T-helper 1 cell treated with Interleukin-12 subunit alpha and Interleukin-12 subunit beta and Interleukin-4 antibody, amounts not matched to agents 30 ng/mL and 1 ng/mL, for 36 hours (primary cell): ENCODE measurements around the gene IRAK3. TPM values are rescaled to one million over a fixed set of nuclear protein-coding genes. Genes with fewer than 3 reads are reported as not detected.

ENCODE experiments used
- intact Hi-C: fragments of 100-400 bp; cut with micrococcal nuclease; formaldehyde crosslinking; loops from one replicate; pipeline ENCODE4 v1.15.1; 2024
- total RNA-seq: library from RNA; stranded (reverse); gene quantifications from 2 replicates; pipeline ENCODE4 v1.2.3, GENCODE V29; 2022

IRAK3 gene
- total RNA-seq, 1 donor from 2014 or later = 4.8 TPM

DNA sequence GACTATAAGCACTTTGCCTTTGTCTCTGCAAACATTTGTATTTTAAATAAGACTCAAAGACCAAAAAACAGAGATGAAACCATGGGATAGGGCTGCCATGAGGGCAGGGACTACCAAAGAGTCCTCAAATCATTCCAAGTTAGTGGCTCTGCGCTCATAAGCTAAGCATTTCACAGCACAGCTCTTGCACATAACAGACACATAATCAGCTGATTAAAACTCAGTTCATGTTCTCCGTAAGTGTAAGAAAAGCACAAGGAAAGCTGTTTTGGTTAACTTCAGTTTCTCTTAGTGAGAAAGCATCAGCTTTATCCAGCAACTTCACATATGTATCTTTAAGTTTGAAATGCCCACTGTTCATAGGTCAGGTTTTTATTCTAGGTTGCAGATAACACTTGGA, 54.9 kb downstream of the IRAK3 start:
- intact Hi-C loops = no loop called here

DNA sequence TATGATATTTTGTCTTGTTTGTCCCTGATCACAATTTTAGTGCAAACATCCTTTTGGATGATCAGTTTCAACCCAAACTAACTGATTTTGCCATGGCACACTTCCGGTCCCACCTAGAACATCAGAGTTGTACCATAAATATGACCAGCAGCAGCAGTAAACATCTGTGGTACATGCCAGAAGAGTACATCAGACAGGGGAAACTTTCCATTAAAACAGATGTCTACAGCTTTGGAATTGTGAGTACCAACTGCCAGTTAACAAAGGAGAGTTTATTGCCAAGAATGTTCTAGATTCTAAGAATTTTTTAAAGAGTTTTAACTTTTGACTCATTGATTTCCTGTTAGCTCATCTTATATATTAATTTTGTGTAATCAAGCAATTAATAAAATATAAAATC, 55.4 kb downstream of the IRAK3 start:
- intact Hi-C loops = no loop called here

DNA sequence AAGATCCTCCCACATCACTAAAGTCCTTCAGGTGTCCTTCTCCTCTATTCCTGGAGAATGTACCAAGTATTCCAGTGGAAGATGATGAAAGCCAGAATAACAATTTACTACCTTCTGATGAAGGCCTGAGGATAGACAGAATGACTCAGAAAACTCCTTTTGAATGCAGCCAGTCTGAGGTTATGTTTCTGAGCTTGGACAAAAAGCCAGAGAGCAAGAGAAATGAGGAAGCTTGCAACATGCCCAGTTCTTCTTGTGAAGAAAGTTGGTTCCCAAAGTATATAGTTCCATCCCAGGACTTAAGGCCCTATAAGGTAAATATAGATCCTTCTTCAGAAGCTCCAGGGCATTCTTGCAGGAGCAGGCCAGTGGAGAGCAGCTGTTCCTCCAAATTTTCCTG, 58.7 kb downstream of the IRAK3 start:
- intact Hi-C loops = no loop called here

DNA sequence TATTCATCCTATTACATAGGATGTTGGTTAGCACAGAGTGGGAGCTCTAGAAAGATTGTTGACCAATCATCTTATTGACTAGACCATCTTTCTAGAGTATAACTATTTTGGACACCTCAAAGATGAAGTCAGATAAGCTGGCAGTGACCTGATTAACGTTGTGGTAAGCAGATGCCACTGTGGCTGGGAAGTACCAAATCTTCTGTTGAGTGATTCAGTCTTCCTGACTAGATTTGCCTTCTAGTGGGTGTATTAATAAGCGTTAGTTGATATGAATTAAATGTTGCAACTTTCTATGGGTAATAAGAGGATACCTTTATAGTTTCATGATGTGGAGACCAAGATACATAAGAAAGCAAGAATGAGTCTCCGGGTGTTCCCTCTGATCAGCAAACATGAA, 62.0 kb downstream of the IRAK3 start:
- intact Hi-C loops = no loop called here

DNA sequence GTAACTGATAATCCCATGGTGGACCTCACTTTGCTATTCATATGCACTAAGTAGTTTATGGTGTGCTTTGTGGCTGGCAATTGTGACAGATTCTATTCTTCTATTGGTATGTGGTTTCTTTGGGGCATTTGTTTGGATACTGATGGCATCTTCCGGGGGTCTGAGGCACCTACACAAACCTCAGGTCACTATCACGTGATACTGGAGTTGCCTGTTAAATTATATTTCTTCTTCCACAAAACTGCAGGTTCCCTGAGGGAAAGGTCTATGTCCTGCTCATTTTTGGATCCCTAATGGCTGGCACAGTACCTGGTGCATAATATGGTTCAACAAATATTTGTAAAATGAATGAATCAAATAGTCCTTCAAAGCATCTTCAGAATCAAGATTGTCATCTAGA, 63.8 kb downstream of the IRAK3 start:
- intact Hi-C loops = no loop called here

DNA sequence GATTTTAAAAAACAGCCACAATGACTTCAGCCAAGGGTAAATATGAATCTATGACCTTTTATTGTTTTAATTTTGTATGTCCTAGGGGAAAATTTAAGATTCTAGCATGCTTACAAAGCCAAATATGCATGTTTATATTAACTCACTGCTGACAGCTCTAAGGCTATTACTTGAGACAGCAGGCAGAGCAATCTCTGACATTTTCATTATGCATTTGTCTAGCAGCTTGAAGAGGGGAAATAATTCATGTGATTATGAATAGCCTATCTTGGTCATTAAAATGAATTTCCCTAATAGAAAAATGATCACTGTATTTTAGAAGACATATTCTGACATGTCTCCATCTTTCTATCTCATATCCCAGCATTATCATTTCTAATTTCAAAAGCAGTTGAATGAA, 66.7 kb downstream of the IRAK3 start:
- intact Hi-C loops = no loop called here

DNA sequence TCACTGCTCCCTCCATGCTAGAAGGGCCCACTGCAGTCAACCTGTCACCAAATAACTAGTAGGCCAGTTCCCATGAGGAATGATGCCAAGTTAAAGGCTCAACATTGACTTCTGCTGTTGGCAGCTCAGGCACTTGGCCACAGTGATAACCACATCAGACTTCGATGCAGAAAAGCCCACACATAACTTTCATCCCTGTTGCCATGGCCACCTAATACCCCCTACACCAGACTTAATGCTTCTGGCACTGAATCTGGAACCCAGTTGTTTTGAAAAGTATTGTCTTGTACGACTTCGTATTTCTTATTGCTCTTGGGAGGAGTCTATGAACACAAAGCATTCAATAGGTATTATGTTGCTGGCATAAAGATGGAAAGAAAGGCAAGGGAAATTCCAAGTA, 69.0 kb downstream of the IRAK3 start:
- intact Hi-C loops = no loop called here

DNA sequence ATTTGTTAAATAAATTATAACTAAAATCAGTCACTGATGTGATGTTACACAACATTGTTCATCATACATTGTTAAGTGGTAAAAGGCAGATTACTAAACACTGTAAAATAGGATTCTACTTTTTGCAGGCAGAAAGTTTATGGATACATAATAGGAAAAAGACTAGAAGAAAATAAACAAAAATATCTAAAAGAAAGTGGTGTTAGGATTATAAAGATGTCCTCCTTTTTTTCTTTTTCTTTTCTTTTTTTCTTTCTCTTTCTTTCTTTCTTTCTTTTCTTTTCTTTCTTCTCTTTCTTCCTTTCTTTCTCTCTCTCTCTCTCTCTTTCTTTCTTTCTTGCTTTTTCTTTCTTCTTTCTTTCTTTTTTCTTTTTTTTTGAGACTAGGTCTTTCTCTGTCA, 73.7 kb downstream of the IRAK3 start:
- intact Hi-C loops = no loop called here

DNA sequence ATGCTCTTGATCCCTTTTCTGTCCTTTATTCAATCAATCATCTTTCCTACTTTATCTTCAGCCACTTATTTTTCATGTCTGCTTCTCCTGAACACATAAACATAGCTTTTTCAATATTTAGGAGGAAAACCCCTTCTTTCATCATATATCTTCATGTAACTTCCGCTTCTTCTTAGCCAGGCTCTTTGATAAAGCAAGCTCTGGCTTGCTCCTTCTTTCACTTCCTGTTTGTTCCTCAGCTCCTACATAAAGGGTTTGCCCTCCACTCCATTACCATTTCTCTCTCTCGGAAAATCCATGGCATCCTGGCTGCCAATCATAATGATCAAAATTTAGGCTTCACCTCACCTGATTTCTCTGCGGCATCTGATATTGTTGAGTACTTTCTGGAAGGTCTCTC, 79.5 kb downstream of the IRAK3 start:
- intact Hi-C loops = loop anchor here (1.0 to 2.0 kb wide), 3 partner anchors 34 to 592 kb away; partner anchors contain the start of gene HELB

DNA sequence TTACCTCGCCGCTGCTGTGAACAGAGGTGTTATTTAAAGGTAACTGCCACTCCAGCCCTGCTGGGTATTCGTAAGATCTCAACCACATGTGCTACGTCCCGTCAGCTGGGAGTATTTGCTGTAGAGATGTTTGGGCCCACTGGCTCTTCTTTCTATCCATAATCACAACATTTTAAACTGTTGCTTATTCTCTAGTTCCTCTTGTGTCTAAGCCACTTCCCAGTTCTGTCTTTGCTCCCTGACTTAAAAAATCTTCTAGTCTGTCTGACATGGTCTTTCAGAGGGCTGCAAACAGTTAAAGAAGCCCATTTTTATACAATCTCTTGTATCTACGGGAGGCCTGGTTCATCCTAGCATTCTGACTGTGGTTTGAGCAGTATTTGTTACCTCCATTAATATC, 80.1 kb downstream of the IRAK3 start:
- intact Hi-C loops = loop anchor here (1.0 to 2.0 kb wide), 4 partner anchors 34 to 592 kb away; no protein-coding TSS in a partner anchor

DNA sequence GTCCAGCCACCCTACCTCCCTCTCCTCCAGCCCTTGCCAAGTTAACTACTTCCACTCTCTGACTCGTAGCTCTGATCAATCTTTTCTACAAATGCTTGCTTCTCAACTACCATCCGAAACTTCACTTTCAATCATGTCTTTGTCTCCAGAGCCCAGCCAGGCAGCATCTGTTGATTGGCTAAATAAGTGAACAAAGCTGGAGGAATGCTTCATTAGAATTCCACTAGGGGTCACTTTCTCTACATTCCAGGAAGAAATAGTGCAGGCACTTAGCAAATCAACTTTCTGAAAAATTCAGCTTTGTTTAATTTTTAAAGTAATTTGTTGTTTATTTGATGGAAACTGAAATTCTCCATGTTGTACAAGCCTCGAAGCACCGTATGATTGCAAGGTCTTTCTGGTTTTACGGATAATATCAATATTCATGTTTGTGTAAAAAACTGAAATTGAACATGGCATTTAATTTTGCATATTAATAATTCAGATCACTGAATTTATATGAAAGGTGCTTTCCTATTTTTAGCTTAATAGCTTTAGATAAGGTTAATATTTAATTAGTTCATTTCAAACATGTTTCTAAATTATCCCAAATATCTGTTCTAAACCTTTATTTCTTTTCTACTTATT, 80.9 kb downstream of the IRAK3 start:
- intact Hi-C loops = loop anchor here (1.0 to 2.0 kb wide), 4 partner anchors 35 to 591 kb away; no protein-coding TSS in a partner anchor

DNA sequence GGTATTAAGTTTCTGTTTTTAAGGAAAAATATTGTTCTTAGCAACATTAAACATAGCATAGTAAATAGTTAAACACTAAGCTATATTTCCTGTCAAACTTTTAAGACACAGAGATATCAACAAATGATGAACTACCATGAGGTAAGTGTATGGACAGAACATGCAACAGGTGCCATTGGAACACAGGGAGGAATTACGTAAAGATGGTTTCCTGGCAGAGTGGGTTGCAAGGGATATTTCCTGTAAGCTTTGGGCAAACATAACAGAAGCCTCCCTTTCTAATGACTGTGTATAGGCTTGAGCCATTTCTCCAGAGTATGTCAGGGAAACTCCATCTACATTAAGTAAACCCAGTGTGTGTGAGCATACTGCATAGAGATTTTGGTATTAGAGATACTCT, 81.6 kb downstream of the IRAK3 start:
- intact Hi-C loops = no loop called here

DNA sequence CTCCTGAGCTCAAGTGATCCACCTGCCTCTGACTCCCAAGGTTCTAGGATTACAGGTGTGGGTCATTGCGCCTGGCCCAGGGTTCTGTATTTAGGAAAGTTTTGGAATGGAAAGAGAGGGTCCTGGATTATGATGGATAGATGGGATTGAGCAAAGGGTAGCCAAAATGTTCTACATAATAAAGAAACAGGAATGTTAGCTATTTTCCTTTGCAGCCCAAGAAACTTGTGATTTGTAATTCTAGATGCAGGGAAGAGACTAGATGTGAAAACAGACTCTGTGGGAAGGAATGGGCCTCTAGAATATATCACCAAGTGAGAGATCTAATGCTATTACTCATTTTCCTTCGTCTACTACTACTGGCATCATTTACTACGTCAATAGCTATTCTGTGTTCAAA, 83.6 kb downstream of the IRAK3 start:
- intact Hi-C loops = no loop called here

DNA sequence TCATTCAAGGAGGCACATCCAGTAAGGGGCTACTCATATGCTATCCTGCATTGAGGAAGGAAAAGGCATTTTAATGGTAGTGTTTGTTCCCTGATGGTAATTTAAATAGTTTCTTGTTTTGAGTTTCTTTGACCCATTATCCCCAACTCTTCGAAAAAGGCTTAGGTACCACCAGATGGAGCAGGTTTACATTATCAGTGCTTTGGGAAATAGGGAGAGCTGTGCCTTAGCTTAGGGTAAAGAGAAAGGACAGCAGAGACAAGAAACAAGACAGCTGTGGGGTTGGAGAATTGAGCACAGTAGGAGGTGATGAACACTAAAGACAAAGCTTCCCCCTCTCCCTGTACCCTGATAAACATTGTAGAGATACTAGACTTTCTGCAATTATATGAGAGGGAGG, 84.1 kb downstream of the IRAK3 start:
- intact Hi-C loops = no loop called here

DNA sequence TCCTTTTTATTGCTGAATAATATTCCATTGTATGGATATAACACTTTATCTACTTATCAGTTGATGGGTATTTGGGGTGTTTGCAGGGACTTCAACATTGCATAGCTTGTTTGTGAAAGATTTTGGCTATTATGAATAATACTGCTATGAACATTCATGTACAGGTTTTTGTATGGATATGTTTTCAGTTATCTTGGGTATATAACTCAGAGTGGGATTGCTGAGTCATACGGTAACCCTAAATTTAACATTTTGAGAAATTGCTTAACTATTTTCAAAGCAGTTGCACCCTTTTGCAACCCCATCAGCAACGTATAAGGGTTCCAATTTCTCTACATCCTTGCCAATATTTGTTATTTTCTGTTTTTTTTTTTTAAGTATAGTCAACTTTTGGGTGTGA, 86.0 kb downstream of the IRAK3 start:
- intact Hi-C loops = no loop called here

DNA sequence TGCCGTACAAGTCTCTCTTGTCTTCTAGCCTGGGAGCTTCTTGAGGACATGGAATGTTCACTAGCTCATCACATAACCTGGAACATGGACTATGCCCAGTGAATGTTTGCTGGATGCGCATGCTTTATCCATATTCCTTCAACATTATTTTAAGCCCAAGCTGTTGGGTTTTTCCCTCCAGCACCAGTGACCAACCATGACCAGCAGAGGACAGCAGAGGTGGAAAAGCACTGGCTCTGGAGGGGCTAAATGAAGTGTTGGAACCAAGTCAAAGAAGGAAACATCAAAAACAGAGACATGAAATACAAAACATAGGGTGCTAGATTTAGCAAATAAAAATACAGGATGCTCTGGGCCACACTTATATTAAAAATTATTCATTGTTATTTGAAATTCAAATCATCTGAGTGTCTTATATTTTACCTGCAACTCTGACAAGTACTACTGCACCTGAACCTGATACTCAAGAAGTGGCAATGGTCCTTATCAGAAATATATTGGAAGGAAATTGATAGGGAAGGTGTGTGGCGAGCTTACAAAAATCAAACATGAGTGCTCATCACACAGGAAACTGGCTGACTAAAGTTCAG, 90.2 kb downstream of the IRAK3 start:
- intact Hi-C loops = loop anchor here (1.0 kb wide), 3 partner anchors 9 to 130 kb away; partner anchors contain the start of gene HELB

DNA sequence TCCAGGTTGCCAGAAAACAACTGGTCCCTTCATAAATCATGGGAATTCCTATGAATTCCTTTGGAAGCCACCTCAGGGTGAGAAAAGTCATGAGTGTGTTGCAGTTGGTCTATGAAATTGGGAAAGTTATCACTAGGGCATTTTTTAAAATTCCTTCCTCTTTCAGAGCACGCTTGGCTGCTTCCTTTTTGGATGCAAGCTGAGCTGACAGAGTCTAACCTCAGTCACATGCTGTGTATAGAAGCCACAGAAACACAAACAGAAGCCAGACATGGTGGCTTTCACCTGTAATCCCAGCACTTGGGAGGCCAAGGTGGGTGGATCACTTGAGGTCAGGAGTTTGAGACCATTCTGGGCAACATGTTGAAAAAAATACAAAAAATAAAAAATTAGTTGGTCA, 91.5 kb downstream of the IRAK3 start:
- intact Hi-C loops = no loop called here

DNA sequence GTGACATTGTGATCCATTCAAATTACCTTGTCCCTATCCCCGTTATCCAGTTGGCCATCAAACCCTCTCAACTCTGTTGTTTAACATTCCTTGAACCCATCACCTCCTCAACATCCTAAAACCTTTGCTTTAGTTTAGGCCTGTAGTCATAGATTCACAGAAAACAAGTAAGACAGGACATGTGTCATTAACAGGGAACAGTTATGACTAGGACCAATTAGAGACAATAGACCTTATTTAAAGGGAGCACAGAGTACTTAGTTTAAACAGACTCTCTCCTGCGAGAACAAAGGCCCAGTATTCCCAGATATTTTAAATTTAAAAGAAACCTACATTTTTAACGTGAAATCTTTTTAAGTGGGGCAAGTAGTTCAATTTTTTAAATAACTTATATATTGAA, 93.2 kb downstream of the IRAK3 start:
- intact Hi-C loops = no loop called here

DNA sequence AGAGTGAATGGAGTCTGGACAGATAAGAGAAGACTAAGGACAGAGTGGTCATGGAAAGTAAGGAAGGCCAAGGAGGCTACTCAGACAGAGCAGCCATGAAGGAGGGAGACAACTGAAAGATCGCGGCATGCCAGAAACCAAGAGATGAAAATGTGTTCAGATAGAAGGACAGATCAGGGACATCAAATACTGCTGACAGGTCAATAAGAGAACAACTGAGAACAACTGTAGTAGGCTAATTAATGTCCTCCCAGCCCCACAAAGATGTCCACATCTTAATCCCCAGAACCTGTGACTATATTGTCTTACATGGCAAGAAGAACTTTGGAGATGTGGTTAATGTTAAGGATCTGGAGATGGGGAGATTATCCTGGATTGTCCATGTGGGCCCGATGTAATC, 98.3 kb downstream of the IRAK3 start:
- intact Hi-C loops = loop anchor here (5.0 kb wide), 2 partner anchors 490 to 980 kb away; partner anchors contain the start of gene CAND1

DNA sequence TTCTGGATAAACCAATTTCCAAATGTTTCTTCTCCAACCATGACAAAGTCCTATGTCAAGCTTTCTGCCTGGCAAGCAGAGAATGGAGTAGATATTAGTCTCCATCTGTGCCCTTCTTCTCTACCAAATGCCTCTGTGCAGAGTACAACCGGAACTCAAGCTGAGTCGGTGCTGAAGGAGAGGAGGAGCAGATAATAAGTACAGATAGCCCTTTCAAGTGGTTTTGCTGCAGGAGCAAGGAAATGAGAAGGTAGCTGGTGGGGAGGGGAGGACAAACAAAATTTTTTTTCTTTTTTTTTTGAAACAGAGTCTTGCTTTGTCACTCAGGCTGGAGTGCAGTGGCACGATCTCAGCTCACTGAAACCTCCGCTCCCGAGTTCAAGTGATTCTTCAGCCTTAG, 99.1 kb downstream of the IRAK3 start:
- intact Hi-C loops = loop anchor here (1.0 to 5.0 kb wide), 7 partner anchors 9 to 1887 kb away; partner anchors contain the start of genes CAND1, LLPH and TMBIM4

DNA sequence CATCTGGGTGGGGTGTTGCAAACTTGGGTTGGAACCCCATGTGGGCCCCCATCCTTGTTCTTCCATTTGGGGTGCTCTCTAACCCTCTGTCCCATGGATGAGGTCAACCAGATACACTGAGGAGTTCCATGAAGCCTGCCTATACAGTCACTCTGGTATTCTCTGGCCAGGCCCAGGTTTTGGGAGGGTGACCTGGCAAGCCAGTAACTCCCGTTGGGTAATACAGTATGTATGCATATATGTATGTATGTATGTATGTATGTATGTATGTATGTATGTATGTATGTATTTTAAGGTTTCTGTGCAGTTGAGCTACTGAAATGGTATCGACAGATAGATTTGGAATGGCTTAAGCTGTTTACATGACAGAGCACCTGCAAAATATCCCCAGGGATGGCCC, 100.5 kb downstream of the IRAK3 start:
- intact Hi-C loops = loop anchor here (5.0 kb wide), 2 partner anchors 488 to 978 kb away; partner anchors contain the start of gene CAND1

DNA sequence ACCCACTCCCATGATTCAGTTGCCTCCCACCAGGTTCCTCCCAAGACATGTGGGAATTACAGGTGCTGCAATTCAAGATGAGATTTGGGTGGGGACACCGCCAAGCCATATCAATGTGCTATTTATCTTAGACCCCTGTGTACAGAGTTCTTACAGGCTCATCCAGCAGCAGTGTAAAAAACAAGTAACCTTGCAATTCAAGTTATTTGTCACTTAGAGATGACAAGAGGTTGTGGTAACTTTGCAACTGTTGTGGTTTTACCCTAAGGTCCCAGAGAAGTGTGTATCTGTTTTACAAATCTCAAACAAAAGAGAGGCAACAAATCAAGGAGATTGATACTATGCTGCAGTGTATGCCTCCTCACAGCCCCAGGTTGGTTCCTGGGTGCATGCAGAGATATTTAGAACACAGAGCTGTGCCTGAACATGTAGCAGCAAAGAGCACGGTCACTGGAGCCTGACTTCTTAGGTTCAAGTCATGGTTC, 101.7 kb downstream of the IRAK3 start:
- intact Hi-C loops = loop anchor here (1.0 kb wide), 1 partner anchor 12 kb away; the partner anchor contains the start of gene HELB

DNA sequence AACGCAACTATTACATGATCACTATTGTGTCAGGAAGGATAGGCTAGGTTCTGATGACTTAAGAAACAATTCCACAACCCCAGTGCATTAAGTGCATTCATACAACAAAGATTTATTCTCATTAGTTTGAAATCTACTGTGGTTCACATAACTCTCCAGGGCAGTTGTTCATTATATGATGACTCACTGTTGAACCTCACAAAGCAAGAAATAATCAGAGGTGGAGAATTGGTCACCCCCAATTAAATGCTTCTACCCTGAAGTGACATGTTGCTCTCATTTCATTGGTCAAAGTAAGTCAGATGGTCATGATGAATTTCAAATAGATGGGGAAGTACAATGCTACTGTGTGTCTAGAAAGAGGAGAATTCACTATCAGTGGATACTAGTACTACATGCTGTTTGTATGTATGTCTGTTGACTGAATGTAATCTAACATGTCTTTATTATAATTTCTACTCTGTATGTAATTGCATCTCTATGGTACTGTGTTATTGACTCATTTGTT, 107.2 kb downstream of the IRAK3 start:
- intact Hi-C loops = no loop called here
